Liver (tissue), 3 donors: ENCODE measurements around the gene TGFBR1.

Experiments used
- CTCF ChIP-seq: fragments of 150-350 bp; IDR thresholded peaks from 2 replicates; pipeline ENCODE4 v1.5.1; 2017; ENCODE audit warnings: improper control_type of control experiment, low read depth, low read length; ENCODE audit not compliant: missing input control
- TAF1 ChIP-seq: conservative IDR thresholded peaks from 2 replicates; pipeline ENCODE4 v1.6.1; 2016; ENCODE audit warnings: antibody characterized with exemption, mild to moderate bottlenecking
- donor health status: healthy.
- donor health status: healthy.

- TF ChIP-seq CTCF (no peak), TAF1 (no peak)
Observed at GRCh38 chr9:99189887-99190596, 85.1 kb downstream of the TGFBR1 start.
